ENCODE data around the gene ANKRD6.

ANKRD6 gene

DNA sequence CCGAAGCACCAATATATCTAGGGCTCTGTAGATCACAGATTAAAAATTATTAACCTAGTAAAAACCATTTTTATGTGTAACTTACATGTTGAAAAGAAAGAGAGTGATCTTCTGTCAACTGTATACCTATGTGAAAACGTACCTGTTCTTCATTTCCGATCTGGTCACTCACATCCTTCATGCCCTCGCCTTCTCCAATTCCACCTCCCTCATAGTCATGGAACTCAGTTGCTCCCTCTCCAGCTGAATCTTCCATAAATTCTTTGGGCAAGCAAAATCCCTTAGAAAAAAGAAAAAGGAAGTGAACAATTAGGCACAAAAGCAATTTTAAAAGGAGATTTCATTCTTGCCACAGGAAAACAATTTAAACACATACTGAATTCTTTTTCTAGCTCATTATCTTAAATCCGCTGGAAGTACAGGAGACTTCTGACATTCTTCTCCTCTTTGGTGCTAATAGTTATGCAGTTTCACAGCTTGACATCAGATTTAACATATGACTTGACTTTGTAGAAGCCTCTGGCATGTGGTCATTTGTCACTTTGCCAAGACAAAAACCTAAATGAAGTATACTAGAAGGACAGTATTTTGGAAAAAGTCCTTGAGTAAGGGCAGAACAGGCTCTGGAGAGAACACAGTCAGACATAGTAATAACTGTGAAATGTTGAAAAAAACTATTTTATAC, 235.1 kb downstream of the ANKRD6 start:
- DNase-seq, result no peak

DNA sequence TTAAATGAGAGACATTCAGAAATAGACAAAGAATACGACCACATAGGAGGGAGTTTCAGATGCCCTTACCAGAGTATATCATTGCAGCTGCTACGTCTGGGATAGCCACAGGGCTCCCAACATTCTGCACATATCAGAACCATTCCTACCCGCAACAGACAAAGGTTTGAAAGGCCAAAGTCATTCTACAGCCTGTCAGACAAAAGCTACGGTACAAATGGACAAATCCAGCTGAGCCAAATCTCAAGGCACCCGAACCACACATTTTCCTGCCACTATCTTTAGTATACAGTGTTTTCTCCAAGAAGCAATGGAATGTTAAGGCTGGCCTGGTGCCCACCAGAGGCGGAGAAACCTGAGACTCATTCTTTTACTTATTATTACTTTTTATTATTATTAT, 236.1 kb downstream of the ANKRD6 start:
- DNase-seq, result no peak

DNA sequence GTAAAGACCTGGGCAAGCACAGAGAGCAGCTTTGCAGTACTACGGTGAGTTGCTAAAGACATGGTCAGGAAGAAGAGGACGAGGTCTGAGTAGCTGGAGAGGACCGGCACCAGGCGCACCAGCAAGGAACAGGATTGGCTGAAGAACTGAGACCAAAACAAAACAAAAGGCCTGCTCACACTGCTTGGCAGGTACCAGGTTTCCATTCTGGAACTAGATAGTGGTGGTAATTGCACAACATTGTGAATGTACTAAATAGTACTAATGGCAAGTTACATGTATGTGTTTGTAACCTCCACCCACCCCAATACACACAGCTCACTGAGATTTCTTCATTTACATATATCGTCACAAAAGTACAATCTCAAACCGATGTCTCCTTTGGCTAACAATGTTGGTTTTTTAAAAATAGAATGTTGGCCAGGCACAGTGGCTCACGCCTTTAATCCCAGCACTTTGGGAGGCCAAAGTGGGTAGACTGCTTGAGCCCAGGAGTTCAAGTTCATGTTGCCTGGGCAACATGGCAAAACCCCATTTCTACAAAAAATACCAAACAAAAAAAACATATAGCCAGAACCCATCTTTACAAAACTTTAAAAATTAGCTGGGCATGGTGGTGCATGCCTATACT, 238.1 kb downstream of the ANKRD6 start:
- no peak for DNase-seq

DNA sequence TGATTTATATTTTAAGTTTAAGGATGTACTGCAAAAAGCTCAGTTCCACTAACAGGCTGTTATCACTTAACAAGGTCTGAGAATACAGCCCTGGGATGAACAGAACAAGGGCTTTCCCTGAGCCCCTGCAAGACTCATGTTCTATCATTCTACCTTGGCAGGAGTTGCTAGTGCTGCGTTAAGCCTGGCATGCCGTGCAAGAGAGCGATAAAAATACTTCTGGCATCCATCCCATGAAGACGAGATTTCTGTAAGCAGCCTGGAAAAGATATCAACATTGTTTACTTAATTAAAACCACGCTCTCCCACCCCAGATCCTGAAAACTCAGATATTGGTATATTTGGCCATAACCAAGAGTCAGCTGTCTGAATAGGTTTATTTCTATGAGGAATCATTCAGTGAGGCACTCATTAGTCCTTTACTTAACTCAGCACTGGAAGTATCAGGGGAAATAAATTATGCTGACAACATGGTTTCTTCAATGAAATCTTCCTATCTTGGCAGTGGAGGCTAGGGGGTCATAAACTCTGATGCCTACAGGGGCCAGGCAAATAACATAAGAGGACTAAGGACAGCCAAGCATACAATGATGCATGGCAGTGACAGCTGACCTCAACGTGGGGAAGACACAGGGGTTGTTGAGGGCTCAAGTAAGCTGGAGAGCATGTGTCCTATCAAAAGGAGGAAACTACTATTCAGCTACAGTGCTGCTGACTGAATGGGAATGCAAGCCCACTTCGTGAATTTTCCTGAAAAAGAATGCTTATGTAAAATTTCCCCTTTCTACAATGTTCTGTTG, 243.2 kb downstream of the ANKRD6 start:
- no peak for DNase-seq

DNA sequence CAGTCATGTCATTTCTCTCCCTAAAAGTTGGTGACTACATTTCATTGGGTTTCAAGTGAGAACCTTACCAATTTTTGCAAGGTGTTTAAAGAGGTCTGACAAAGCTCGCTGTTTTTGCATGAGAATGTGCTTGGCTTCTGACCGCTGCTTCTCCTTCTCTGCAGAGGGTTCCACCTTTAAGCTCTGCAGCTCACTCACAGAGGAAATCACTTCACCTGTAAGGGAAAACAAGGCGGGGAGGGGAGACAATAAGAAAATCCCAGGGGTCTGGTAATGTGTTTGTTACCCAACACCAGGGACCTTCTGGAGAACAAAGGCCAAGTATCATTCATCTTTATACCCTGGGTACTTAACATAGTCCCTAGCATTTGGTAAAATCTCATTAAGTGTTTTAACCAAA, 245.6 kb downstream of the ANKRD6 start:
- no peak for DNase-seq

DNA sequence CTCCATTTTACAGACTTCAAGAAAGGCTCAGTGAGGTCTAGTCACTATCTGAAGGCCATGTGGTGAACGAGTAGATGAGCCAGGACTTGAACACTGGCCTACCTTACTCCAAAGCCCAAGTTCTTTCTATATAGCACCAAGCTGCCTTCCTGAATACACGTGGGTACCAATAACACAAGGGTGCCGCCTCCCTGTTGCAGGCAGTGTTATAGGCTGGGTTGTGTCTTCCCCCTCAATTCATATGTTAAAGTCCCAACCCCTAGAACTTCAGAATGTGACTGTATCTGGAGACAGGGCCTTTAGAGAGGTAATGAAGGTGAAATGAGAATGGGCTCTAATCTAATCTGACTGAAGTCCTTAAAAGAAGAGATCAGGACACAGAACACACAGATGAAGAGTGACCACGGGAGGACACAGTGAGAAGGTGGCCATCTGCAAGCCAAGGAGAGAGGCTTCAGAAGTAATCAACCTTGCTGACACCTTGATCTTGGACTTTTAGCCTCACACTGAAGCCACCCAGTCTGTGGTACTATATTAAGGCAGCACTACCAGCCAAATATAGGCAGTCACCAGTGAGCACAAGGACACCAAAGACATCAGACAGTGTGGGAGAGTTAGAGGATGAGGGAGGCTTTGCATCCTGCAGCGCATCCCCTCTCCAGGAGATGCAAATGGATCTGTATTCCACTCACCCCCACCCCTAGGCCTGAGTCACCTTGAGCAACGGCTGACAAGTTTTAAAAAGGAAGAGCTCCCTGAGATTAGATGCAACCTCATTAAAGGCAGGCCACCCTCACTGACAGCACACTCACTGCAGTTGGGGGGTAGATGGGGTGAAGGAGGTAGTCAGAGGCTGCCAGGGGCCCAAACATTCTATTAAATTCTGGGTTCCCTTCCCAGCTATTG, 246.5 kb downstream of the ANKRD6 start:
- no peak for DNase-seq

DNA sequence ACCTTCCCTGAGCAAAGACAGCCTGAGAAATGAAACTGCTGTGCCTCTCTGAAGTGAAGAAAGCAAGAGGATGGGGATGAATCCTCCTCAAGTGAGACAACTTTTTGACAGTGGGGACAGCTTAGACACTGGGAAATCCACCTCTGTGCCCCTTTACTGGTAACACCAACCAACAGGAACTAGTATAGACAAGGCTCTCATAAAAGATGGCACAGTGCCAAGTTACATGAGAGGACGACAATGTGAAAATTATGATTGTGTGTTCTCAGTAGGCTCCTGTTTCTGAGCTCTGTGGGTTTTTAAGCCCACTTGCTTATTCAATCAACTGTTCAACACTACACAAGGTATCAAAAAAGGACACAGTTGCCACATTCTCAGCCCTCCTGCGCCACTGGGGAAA, 247.2 kb downstream of the ANKRD6 start:
- no peak for DNase-seq

DNA sequence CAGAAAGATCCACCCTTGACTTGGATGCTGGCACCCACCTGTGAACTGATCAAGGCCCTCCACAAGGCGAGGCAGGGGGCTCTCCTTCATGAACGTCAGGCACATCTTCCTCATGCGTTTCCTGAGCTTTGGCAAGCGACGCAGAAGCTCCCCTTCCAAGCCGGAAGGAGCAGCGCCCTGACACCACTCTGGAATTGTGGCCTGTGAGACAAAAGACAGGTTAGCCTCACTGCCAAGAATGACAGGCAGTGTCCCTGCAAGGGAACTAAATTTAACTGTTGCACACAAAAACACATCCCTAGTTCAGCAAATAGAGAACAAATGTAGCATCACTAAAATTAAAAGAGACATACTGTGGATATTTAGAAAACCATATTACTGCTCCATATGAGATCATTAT, 247.6 kb downstream of the ANKRD6 start:
- DNase-seq, result no peak

DNA sequence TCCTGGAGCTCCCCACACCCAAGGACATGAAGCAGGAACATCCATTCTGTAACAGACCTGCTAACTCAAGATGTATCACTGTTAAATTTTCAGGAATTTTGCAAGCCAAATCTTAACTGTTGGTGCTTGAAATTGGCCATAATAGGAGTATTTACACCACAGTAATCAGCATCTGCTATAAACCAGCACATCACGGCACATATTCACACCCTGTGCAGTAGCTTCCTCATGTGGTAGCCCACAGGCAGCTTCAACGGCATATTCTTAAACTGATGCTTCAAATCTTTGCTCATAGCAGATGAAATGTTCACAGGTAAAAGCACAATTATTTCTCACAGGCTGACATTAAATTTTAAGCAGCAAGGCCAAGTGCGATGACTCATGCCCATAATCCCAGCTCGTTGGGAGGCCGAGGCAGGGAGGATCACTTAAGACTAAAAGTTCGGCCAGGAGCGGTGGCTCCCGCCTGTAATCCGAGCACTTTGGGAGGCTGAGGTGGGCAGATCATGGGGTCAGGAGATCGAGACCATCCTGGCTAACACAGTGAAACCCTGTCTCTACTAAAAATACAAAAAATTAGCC, 249.1 kb downstream of the ANKRD6 start:
- DNase-seq, result no peak

DNA sequence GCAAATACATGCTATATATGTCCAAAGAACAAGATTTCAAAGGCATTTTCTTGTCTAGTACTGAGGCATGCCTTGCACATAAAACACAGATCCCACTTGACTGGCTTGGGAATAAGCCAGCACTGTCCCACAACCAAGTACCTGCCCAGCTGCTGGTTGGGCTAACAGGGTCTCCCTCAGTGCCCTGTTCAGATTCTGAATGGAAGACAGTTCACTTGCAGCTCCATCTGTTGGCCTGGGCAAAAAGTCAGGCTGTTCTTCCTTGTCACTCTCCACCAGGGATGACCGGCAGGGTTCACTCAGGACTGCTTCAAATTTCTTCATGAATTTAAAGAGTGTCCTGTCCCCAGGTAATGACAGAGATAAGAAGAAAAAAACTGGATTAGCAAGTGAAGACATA, 250.0 kb downstream of the ANKRD6 start:
- no peak for DNase-seq
